AG04449 (cell line): Measurements from ENCODE around the gene GOLIM4.
A peak's percentile ranks its signal among the peaks of the same experiment; 100 is the strongest.

Experiments used
- CTCF ChIA-PET: fragments of 350-600 bp; formaldehyde crosslinking; extraction: SDS; loops from one replicate; lab custom pipeline; 2021; ENCODE audit warnings: antibody characterized with exemption; lab: Yijun Ruan, JAX
- POLR2A ChIA-PET: fragments of 400-600, 350-600 bp; formaldehyde crosslinking; extraction: SDS; loops from one replicate; lab custom pipeline; 2020; ENCODE audit warnings: antibody characterized with exemption, inconsistent platforms; lab: Yijun Ruan, JAX
- DNase-seq: peaks from one replicate; pipeline ENCODE4 v3.0.0-alpha.2; 2010; ENCODE audit warnings: low read depth, low spot score
- H3K4me3 ChIP-seq: 2 replicates; pipeline ENCODE4 v1.5.1; 2011; ENCODE audit warnings: low read depth, mild to moderate bottlenecking, control low read depth, low read length
- CTCF ChIP-seq: IDR thresholded peaks from one replicate; pipeline ENCODE4 v1.5.1; 2011; ENCODE audit warnings: mild to moderate bottlenecking, moderate library complexity, low read length, control low read depth, inconsistent platforms; ENCODE audit not compliant: insufficient read depth; ENCODE audit errors: missing control alignments

The GOLIM4 gene

GRCh38 chr3:168044049-168044448 lies 51.7 kb downstream of the GOLIM4 start:
- no peak for TF ChIP-seq CTCF
- ChIA-PET CTCF (interaction anchor here (0.6 to 8.2 kb wide), 4 partner anchors 10 to 124 kb away, joined by 3 to 276 read pairs (median 58); no protein-coding TSS in a partner anchor), POLR2A (no interaction called here)
- DNase-seq, result no peak
- no peak overlapping the region for H3K4me3 ChIP-seq

GRCh38 chr3:168040607-168041208 lies 55.0 kb downstream of the GOLIM4 start:
- peak; percentile 36 for DNase-seq
- peak; percentile 64 for TF ChIP-seq CTCF
- ChIA-PET CTCF (interaction anchor here (0.6 to 8.2 kb wide), 22 partner anchors 10 to 199 kb away, joined by 3 to 114 read pairs (median 5); no protein-coding TSS in a partner anchor), POLR2A (no interaction called here)
- H3K4me3 ChIP-seq, result no peak overlapping the region

GRCh38 chr3:168037020-168037419 lies 58.7 kb downstream of the GOLIM4 start:
- H3K4me3 ChIP-seq, result no peak overlapping the region
- TF ChIP-seq CTCF, result no peak
- POLR2A ChIA-PET, result no interaction called here
- CTCF ChIA-PET, result interaction anchor here (8.2 kb wide), 1 partner anchor 128 kb away, joined by 114 read pairs; no protein-coding TSS in a partner anchor
- DNase-seq, result no peak

- ChIA-PET CTCF (interaction anchor here (8.2 kb wide), 1 partner anchor 129 kb away, joined by 114 read pairs; no protein-coding TSS in a partner anchor), POLR2A (no interaction called here)
- TF ChIP-seq CTCF, result no peak
- H3K4me3 ChIP-seq, result no peak overlapping the region
- DNase-seq, result no peak
These were observed 59.1 kb downstream of the GOLIM4 start for GRCh38 chr3:168036619-168037018.

- CTCF ChIA-PET, result interaction anchor here (1.3 to 2.4 kb wide), 2 partner anchors 9 to 13 kb away, joined by 3 to 18 read pairs; no protein-coding TSS in a partner anchor
- TF ChIP-seq CTCF, result no peak
- no peak overlapping the region for H3K4me3 ChIP-seq
- POLR2A ChIA-PET, result no interaction called here
- peak; percentile 28 for DNase-seq
These were observed 61.4 kb downstream of the GOLIM4 start for GRCh38 chr3:168034152-168034928.

- no peak overlapping the region for H3K4me3 ChIP-seq
- DNase-seq, result no peak
- CTCF ChIA-PET, result interaction anchor here (1.1 to 5.1 kb wide), 3 partner anchors 10 to 135 kb away, joined by 5 to 29 read pairs (median 5); no protein-coding TSS in a partner anchor
- TF ChIP-seq CTCF, result no peak
- POLR2A ChIA-PET, result no interaction called here
These were observed 65.1 kb downstream of the GOLIM4 start for GRCh38 chr3:168030577-168030976.
